Esophagus muscularis mucosa (tissue), 3 donors: Measurements from ENCODE around the gene MTMR12.

Experiments used
- POLR2AphosphoS5 ChIP-seq, 2 donors: sonication (generic); formaldehyde crosslinking; IDR thresholded peaks; one replicate each; pipeline ENCODE4 v1.6.1; 2017; ENCODE audit warnings: antibody characterized with exemption in 2 of 2
- TF ChIP-seq, protein P1 (sequence below), 3 experiments: fragments of 200-600 bp in 2 of 3; fragments of 450-650 bp in 1 of 3; sonication (generic) in 2 of 3; IDR thresholded peaks; one replicate each; pipeline ENCODE4 v1.5.1; 2017 to 2019; ENCODE audit warnings: antibody characterized with exemption in 3 of 3, mild to moderate bottlenecking in 2 of 3, moderate library complexity in 1 of 3

DNA sequence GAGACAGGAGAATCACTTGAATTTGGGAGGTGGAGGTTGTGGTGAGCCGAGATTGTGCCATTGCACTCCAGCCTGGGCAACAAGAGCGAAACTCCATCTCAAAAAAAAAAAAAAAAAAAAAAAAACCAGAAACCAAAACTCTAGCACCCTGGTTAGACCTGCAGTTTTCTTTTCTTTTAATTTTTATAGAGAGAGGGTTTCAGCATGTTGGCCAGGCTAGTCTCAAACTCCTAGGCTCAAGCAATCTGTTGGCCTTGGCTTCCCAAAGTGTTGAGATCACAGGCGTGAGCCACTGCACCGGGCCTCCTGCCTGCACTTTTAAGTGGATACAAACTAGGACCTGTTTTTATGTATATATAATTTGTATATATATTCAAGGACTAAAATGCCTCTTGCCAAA is 12.9 kb upstream of the MTMR12 start:
- TF ChIP-seq POLR2AphosphoS5 (IDR thresholded peaks at IDR 0.05) = no peak
- TF ChIP-seq, protein P1, sequence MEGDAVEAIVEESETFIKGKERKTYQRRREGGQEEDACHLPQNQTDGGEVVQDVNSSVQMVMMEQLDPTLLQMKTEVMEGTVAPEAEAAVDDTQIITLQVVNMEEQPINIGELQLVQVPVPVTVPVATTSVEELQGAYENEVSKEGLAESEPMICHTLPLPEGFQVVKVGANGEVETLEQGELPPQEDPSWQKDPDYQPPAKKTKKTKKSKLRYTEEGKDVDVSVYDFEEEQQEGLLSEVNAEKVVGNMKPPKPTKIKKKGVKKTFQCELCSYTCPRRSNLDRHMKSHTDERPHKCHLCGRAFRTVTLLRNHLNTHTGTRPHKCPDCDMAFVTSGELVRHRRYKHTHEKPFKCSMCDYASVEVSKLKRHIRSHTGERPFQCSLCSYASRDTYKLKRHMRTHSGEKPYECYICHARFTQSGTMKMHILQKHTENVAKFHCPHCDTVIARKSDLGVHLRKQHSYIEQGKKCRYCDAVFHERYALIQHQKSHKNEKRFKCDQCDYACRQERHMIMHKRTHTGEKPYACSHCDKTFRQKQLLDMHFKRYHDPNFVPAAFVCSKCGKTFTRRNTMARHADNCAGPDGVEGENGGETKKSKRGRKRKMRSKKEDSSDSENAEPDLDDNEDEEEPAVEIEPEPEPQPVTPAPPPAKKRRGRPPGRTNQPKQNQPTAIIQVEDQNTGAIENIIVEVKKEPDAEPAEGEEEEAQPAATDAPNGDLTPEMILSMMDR (IDR thresholded peaks at IDR 0.05) = no peak
